ENCODE data around the gene STYX. TPM values are rescaled to one million over a fixed set of nuclear protein-coding genes. Genes with fewer than 3 reads are reported as not detected.

The STYX gene
- total and polyA plus RNA-seq, 2 experiments from 2014 or later: 23.3 to 40.2 TPM

- TF ChIP-seq ZNF462 (CRISPR knock-in tag; IDR thresholded peaks at IDR 0.05) (no peak), CREB1 (CRISPR knock-in tag; IDR thresholded peaks at IDR 0.05; ENCODE audit: low read depth) (no peak), EZH2phosphoT487 (IDR thresholded peaks at IDR 0.05; ENCODE audit: unreplicated experiment) (no peak), POLR2AphosphoS5 (IDR thresholded peaks at IDR 0.05; ENCODE audit: low read depth) (no peak)
These were observed 18.3 kb upstream of the STYX start (continued) for GRCh38 chr14:52711666-52712065.

- Histone ChIP-seq H3F3A (replicated peaks; ENCODE audit: low read depth) (no peaks in the 10 kb centered on the region), H3K79me2 (replicated peaks; ENCODE audit: insufficient read depth) (peaks cover 8% of the 10 kb centered on the region), H3K4me2 (no peak overlapping the region), H4K20me1 (replicated peaks; ENCODE audit: insufficient read depth) (no peaks in the 10 kb centered on the region; the same call in 1 of the 2 replicates), H3K4me3 (no peak overlapping the region), H3K4me1 (ENCODE audit: insufficient read depth) (no peaks in the 10 kb centered on the region), H3K27ac (ENCODE audit: low read depth) (no peak overlapping the region), H2AFZ (no peak overlapping the region), H3K9me2 (ENCODE audit: insufficient read depth) (no peaks in the 10 kb centered on the region), H3K36me3 (ENCODE audit: insufficient read depth) (peaks cover 69% of the 10 kb centered on the region), H3K27me3 (ENCODE audit: insufficient read depth) (no peaks in the 10 kb centered on the region)
- no peak for DNase-seq (ENCODE audit: low spot score)
- Mint-ChIP-seq H3K27me3 (ENCODE audit: insufficient read depth, low read depth, poor library complexity) (no peaks in the 10 kb centered on the region), H3K4me1 (no peaks in the 10 kb centered on the region), H3K27ac (no peak overlapping the region), H3K4me3 (no peak overlapping the region), H3K36me3 (ENCODE audit: low read depth) (peaks cover 84% of the 10 kb centered on the region), H3K9me3 (no peaks in the 10 kb centered on the region; the same call in 2 of the 3 replicates)
- no peak for ATAC-seq
- no peak for TF ChIP-seq NANOG (IDR thresholded peaks at IDR 0.05; ENCODE audit: borderline replicate concordance)
- no peak for TF ChIP-seq STAT1 (IDR thresholded peaks at IDR 0.05; ENCODE audit: unreplicated experiment)
- no peak for TF ChIP-seq EZH2phosphoT487 (IDR thresholded peaks at IDR 0.05; ENCODE audit: unreplicated experiment)
- no peak for TF ChIP-seq JUNB (IDR thresholded peaks at IDR 0.05; ENCODE audit: unreplicated experiment)
These were observed 13.8 kb upstream of the STYX start for GRCh38 chr14:52716155-52716554.

Data from GM23338 (cell line).